BJ (cell line): Measurements from ENCODE around the gene CHD8. TPM values are rescaled to one million over a fixed set of nuclear protein-coding genes. Genes with fewer than 3 reads are reported as not detected.

Experiments used
- CTCF ChIA-PET: fragments of 350-600 bp; formaldehyde crosslinking; extraction: SDS; loops from one replicate; lab custom pipeline; 2021; ENCODE audit warnings: antibody characterized with exemption, inconsistent platforms; lab: Yijun Ruan, JAX
- POLR2A ChIA-PET: fragments of 300-600 bp; sonication (Branson Sonifier 250); formaldehyde crosslinking; extraction: SDS; loops from one replicate; lab custom pipeline; 2021; ENCODE audit warnings: antibody characterized with exemption; lab: Charles Lee
- DNase-seq: peaks from one replicate; pipeline ENCODE4 v3.0.0-alpha.2; 2011; ENCODE audit warnings: low read depth
- H3K27me3 ChIP-seq: 2 replicates; pipeline ENCODE4 v1.6.0; 2011; ENCODE audit warnings: low read length; ENCODE audit not compliant: control insufficient read depth, insufficient read depth
- H3K36me3 ChIP-seq: 2 replicates; pipeline ENCODE4 v1.5.1; 2011; ENCODE audit warnings: low read length; ENCODE audit not compliant: control insufficient read depth, insufficient read depth
- H3K4me3 ChIP-seq: 2 replicates; pipeline ENCODE4 v1.5.1; 2011; ENCODE audit warnings: low read depth, mild to moderate bottlenecking, control low read depth, low read length
- polyA plus RNA-seq: library from polyadenylated mRNA; depleted of rRNA; stranded (reverse); fragments of >200 nt; gene quantifications from 2 replicates; pipeline ENCODE4 v1.2.3, GENCODE V29; 2011
- TF ChIP-seq, protein P1 (sequence below): IDR thresholded peaks from 2 replicates; pipeline ENCODE4 v1.5.1; 2011; ENCODE audit warnings: low read depth, mild to moderate bottlenecking, control low read depth, inconsistent platforms, low read length, moderate library complexity; ENCODE audit not compliant: insufficient read depth

The CHD8 gene
- polyA plus RNA-seq, 1 experiment: 25.4 TPM

DNA sequence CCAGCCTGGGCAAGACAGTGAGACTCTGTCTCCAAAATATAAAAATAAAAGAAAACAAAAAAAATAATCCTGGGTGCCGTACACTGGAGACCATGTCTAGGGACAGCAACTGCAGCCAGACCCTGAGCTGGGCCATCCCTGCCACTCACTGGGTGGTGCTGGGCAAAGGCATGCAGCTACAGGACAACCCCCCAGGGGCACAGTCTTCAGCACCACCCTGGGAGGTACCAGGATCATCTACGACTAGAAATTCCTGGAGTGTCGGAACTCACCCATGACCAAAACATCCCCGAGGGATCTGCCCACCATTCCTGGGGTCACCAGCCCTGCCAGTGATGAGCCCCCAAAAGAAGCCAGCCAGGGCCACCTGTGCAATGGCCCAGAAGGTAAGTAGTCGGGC is 36.4 kb downstream of the CHD8 start:
- TF ChIP-seq, protein P1, sequence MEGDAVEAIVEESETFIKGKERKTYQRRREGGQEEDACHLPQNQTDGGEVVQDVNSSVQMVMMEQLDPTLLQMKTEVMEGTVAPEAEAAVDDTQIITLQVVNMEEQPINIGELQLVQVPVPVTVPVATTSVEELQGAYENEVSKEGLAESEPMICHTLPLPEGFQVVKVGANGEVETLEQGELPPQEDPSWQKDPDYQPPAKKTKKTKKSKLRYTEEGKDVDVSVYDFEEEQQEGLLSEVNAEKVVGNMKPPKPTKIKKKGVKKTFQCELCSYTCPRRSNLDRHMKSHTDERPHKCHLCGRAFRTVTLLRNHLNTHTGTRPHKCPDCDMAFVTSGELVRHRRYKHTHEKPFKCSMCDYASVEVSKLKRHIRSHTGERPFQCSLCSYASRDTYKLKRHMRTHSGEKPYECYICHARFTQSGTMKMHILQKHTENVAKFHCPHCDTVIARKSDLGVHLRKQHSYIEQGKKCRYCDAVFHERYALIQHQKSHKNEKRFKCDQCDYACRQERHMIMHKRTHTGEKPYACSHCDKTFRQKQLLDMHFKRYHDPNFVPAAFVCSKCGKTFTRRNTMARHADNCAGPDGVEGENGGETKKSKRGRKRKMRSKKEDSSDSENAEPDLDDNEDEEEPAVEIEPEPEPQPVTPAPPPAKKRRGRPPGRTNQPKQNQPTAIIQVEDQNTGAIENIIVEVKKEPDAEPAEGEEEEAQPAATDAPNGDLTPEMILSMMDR: no peak
- Histone ChIP-seq H3K27me3 (no peaks in the 10 kb centered on the region), H3K36me3 (peaks cover 25% of the 10 kb centered on the region), H3K4me3 (no peak overlapping the region)
- ChIA-PET CTCF (interaction anchor here (0.6 kb wide), 1 partner anchor 172 kb away, joined by 3 read pairs; no protein-coding TSS in a partner anchor), POLR2A (no interaction called here)
- no peak for DNase-seq

DNA sequence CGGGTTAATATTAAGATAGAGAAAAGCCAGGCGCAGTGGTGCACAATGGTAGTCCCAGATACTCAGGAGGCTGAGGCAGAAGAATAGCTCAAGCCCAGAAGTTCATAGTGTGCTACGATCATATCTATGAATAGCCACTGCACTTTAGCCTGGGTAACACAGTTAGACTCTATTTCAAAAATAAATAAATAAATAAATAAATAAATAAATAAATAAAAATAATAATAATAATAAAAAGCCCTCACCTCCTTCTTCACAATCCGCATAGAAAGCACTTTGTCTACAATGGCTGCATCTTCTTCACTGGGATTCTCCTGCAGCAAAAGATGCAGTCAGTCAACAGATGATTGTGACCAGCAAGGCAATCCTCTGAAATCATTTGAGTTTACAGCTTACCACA is 40.6 kb downstream of the CHD8 start:
- ChIA-PET POLR2A (no interaction called here), CTCF (interaction anchor here (0.6 to 1.0 kb wide), 2 partner anchors 8 to 197 kb away, joined by 3 read pairs; no protein-coding TSS in a partner anchor)
- no peaks in the 10 kb centered on the region for H3K27me3 ChIP-seq
- H3K4me3 ChIP-seq: no peak overlapping the region
- no peak for DNase-seq
- H3K36me3 ChIP-seq: peaks cover 22% of the 10 kb centered on the region
- TF ChIP-seq, protein P1: no peak

DNA sequence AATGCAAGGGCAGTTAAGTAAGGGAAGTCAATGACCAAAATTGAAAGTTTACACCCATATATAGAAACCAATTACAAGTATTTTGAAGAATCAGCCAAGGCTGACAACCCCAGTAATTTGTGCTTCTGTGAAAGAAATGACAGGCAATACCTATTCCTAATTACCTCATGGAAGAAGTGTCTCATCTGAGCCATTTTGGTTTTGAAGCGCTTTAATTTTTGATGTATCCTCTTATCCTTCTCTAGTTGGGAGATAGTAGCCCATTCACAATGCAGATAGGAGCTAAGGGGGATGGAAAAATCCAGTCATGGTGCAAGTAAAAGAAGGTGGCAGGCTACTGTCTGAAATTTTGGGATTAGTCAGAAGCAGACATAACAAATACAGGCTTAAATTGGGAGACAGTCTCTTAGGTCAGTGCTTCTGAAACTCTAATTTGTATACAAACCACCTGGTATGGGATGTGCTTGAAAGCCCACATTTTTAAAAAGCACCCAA is 41.7 kb downstream of the CHD8 start:
- Histone ChIP-seq H3K4me3 (no peak overlapping the region), H3K36me3 (peaks cover 14% of the 10 kb centered on the region), H3K27me3 (no peaks in the 10 kb centered on the region)
- TF ChIP-seq, protein P1: no peak
- no peak for DNase-seq
- POLR2A ChIA-PET: no interaction called here
- CTCF ChIA-PET: interaction anchor here (0.7 kb wide), 1 partner anchor 85 kb away, joined by 3 read pairs; no protein-coding TSS in a partner anchor

DNA sequence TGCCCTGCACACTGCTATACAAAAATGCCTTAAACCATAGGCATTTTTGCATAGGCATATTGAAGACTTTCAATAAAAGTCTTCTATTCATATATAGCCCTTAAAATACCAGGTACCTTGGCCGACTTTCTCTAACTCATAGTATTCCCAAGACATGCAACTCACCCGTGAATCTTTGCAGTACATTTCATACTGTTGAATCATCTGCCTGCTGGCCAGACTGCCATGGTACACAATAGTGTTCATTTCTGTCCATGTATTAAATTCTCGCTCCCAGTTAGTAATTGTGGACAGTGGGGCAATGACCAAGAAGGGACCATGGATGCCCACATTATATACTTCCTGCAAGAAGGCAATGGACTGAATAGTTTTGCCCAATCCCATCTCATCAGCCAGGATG is 47.8 kb downstream of the CHD8 start:
- POLR2A ChIA-PET: no interaction called here
- Histone ChIP-seq H3K27me3 (no peaks in the 10 kb centered on the region), H3K36me3 (peaks cover 19% of the 10 kb centered on the region), H3K4me3 (no peak overlapping the region)
- DNase-seq: no peak
- TF ChIP-seq, protein P1: no peak
- CTCF ChIA-PET: interaction anchor here (0.6 to 0.7 kb wide), 2 partner anchors 70 to 1112 kb away, joined by 3 to 4 read pairs; no protein-coding TSS in a partner anchor

DNA sequence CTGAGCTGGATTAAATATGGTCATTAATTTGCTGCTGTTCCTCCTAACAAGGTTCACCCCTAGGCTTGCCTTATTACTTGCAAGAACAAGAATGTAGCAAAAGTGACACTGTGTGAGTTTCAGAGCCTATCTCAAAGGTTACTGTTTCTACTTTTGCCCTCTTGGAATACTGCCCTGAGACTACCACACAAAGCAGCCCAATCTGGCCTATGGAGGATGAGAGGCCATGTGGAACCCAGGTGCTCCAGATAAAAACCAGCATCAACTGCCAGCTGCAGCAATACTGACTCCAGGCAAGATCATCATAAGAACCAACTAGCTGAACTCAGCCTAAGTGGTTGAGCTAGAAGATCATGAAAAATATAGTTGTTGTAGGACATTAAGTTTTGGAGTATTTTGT is 49.7 kb downstream of the CHD8 start:
- Histone ChIP-seq H3K27me3 (no peaks in the 10 kb centered on the region), H3K36me3 (peaks cover 24% of the 10 kb centered on the region), H3K4me3 (no peak overlapping the region)
- TF ChIP-seq, protein P1: no peak
- CTCF ChIA-PET: interaction anchor here (1.2 kb wide), 1 partner anchor 10 kb away, joined by 3 read pairs; no protein-coding TSS in a partner anchor
- POLR2A ChIA-PET: no interaction called here
- DNase-seq: no peak
